GM10248 (cell line): ENCODE measurements around the gene GFER.

ENCODE experiments used
- CTCF ChIA-PET: fragments of 300-600 bp; sonication (Branson Sonifier 250); formaldehyde crosslinking; extraction: SDS; loops from one replicate; lab custom pipeline; 2021; ENCODE audit warnings: antibody characterized with exemption; lab: Yijun Ruan, JAX
- POLR2A ChIA-PET: fragments of 350-650 bp; sonication (Branson Sonifier 250); formaldehyde crosslinking; extraction: SDS; loops from one replicate; lab custom pipeline; 2020; ENCODE audit warnings: antibody characterized with exemption; lab: Yijun Ruan, JAX
- DNase-seq: peaks from one replicate; pipeline ENCODE4 v3.0.0; 2012; ENCODE audit errors: extremely low spot score
- CTCF ChIP-seq: IDR thresholded peaks from 2 replicates; pipeline ENCODE4 v1.5.1; 2012; ENCODE audit warnings: mild to moderate bottlenecking, low read depth; ENCODE audit errors: extremely low read depth, missing control alignments, control extremely low read depth

Gene GFER

GRCh38 chr16:2015947-2016208, 31.9 kb downstream of the GFER start:
- no peak for TF ChIP-seq CTCF
- ChIA-PET CTCF (interaction anchor here (1.1 to 3.5 kb wide), 4 partner anchors 12 to 131 kb away, joined by 3 to 15 read pairs (median 4); no protein-coding TSS in a partner anchor), POLR2A (no interaction called here)
- no peak for DNase-seq

- CTCF ChIA-PET: interaction anchor here (1.1 to 3.5 kb wide), 4 partner anchors 11 to 131 kb away, joined by 3 to 15 read pairs (median 4); no protein-coding TSS in a partner anchor
- POLR2A ChIA-PET: interaction anchor here (0.5 to 0.7 kb wide), 2 partner anchors 139 to 211 kb away, joined by 5 to 8 read pairs; partner anchors contain the start of gene TRAF7
- no peak for DNase-seq
- peak; percentile 9 for TF ChIP-seq CTCF
Measured at GRCh38 chr16:2016407-2016922, 32.5 kb downstream of the GFER start.

- POLR2A ChIA-PET: interaction anchor here (1.6 kb wide), 1 partner anchor 136 kb away, joined by 4 read pairs; the partner anchor contains the start of gene TRAF7
- no peak for DNase-seq
- CTCF ChIA-PET: interaction anchor here (1.3 to 7.1 kb wide), 4 partner anchors 11 to 133 kb away, joined by 4 to 78 read pairs (median 41); partner anchors contain the start of genes RAB26 and TRAF7
- TF ChIP-seq CTCF: no peak
Measured at GRCh38 chr16:2019518-2019920, 35.5 kb downstream of the GFER start, which contains the start of gene NPW. TSS of gene NPW (plus strand) at chr16:2019785.

- no peak for DNase-seq
- TF ChIP-seq CTCF: no peak
- ChIA-PET CTCF (interaction anchor here (1.3 to 7.1 kb wide), 5 partner anchors 11 to 133 kb away, joined by 4 to 78 read pairs (median 18); partner anchors contain the start of genes RAB26 and TRAF7), POLR2A (interaction anchor here (0.5 to 1.6 kb wide), 3 partner anchors 132 to 135 kb away, joined by 4 to 8 read pairs (median 5); partner anchors contain the start of gene TRAF7)
Measured at GRCh38 chr16:2019921-2020831, 36.2 kb downstream of the GFER start.

GRCh38 chr16:2022723-2023091, 38.7 kb downstream of the GFER start:
- DNase-seq: no peak
- CTCF ChIA-PET: interaction anchor here (0.7 to 7.1 kb wide), 25 partner anchors 9 to 464 kb away, joined by 3 to 78 read pairs (median 4); partner anchors contain the start of genes ECI1, NTHL1, TRAF7 and TSC2
- POLR2A ChIA-PET: interaction anchor here (0.7 to 2.0 kb wide), 2 partner anchors 133 to 239 kb away, joined by 4 to 12 read pairs; partner anchors contain the start of gene TRAF7
- TF ChIP-seq CTCF: no peak
